Cortex of kidney (tissue), 1 donor: ENCODE data around the gene SLC35C1.

Source experiments
- DNase-seq: peaks from one replicate; lab custom pipeline; 2025; lab: John Stamatoyannopoulos, UW

The SLC35C1 gene

DNA sequence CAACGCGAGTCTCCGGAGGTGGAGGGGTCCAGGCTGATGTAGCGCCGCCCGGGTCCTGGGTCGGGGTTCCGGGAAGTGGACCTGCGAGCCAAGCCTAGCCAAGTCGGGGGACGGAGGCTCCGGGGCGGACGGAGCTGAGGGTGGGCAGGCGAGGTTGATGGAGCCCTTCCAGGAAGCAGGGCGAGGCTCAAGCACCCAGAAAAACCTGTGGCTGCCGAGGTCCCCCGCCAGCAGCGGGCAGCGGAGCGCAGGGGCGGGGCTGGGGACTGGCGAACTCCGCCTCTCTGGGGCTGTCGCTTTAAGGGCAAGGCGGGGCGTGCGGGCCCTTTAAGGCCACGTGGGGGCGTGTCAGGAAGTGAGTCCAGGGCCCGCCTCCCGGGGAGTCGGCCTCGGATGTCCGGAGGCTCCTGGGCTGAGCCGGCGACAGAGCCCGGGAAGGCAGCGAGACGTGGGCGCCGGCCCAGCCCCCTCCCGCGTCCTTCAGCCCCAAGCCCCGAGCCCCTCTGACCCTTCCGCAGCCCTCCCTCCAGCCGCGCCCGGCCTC is at the start of gene SLC35C1:
TSS of gene SLC35C1 (plus strand) at position 389 of the 544 bp plus-strand sequence. CDS start 653 bp downstream, outside the sequence.
- peak; percentile 34 for DNase-seq

- no peak for DNase-seq
Measured at GRCh38 chr11:45755281-45755859, 49.6 kb upstream of the SLC35C1 start.

GRCh38 chr11:45756384-45757010 is 48.5 kb upstream of the SLC35C1 start:
- no peak for DNase-seq

- no peak for DNase-seq
Measured at GRCh38 chr11:45757672-45758071, 47.3 kb upstream of the SLC35C1 start.

- DNase-seq, result no peak
Measured at GRCh38 chr11:45761659-45762058, 43.3 kb upstream of the SLC35C1 start.

DNA sequence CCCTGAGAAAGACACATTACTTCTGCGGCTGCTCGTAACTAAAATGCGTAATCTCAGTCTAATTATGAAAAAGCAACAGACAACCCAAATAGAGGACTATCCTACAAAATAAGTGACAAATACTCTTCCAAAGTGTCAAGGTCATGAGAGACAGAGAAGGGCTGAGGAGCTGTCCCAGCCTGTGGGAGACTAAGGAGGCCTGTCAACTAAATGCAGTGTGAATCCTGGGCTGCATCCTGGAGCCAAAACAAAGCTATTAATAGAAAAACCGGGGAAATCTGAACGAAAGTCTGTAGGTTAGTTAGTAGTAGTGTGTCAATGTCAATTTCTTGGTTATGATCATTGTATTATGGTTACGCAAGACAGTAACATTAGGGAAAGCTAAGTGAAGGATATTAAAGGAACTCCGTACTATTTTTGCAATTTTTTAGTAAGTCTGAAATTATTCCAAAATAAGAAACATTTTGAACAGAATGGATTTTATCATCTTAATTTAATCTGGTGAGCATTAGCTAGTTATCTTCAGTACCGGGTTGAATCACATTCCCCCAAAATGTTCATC is 39.8 kb upstream of the SLC35C1 start:
- DNase-seq, result no peak

DNA sequence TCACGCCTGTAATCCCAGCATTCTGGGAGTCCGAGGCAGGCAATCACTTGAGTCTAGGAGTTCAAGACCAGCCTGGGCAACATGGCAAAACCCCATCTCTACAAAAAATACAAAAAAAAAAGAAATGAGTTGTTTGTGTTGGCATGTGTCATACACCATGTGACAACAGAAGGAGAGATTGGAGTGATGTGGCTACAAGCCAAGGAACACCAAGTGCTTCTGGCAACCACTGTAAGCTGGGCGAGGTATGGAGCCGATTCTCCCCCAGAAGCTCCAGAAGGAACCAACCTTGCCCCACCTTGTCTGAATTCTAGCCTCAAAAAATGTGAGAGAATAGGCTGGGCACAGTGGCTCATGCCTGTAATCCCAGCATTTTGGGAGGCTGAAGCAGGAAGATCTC is 39.1 kb upstream of the SLC35C1 start:
- DNase-seq, result no peak

DNA sequence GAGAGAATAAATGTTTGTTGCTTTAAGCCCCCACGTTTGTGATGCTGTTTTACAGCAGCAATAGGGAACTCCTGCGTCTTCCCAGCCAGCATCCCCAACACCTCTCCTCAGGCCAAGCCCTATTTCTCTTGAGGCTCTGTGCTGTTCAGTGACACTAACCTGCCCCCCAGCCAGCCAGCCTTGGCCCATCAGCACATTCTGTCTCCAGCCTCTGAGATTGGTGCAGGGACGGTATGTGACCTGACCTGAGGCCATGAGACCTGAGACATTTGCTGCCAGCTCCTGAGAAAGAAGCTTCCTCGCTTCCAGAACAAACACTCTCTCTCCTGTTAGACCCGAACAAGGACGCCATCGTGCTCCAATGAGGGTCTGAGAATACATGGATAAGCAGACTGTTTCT is 38.5 kb upstream of the SLC35C1 start:
- no peak for DNase-seq

- DNase-seq, result no peak
Measured at GRCh38 chr11:45768486-45768885, 36.5 kb upstream of the SLC35C1 start.

GRCh38 chr11:45769960-45770359 is 35.0 kb upstream of the SLC35C1 start:
- no peak for DNase-seq

GRCh38 chr11:45771193-45771565 is 33.8 kb upstream of the SLC35C1 start:
- no peak for DNase-seq

GRCh38 chr11:45771566-45772448 is 33.1 kb upstream of the SLC35C1 start:
- DNase-seq, result no peak

DNA sequence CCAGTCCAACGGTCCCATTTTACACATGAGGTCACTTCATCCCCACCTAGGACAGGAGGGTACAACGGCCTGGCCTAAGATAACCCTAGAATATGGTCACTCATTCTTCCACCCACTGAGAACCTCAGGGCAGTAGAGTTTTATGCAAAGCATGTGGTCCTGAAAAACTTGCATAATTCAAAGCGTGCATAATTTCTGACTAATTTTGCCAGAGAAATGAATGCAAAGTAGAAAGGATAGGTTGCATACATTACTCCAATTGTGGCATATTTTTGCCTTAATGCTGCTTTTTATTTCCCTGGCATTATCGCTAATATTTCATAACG is 32.5 kb upstream of the SLC35C1 start:
- no peak for DNase-seq

DNA sequence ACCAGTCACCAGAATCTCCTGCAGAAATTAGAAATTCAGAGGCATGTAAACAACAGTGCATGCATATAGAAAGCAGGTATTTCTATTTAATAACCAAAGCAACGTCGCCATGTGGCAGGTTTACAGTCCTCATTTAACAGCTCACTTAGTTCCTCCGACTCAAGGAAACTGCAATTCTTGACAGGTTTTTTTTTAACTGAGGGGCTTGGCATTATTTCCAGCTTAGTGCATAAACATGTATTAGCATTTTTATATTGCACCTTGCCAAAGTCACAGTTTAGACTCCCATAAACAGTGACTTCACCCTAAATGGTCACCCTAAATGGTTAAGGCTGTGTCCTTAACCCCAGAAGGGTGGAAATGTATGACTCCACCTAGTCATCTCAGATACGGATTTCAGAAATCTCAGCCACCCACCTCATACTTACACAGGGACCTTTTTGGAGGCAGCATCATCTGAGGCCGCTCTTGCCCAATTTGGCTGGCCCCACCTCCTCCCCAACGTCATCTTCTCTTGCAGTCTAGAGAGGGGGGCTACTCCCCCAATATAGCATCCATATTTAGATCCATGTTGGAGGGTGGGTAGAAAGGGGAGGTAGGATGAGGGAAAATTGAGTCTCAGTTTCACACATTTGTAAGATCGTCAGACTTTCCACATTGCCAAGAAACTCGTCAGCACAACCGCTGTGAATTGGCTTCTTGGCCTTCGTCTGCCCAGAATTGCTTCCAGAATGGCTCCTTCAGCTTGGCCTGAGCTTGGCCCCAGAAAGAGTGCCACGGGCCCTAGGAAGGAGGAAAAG is 31.8 kb upstream of the SLC35C1 start:
- no peak for DNase-seq

- no peak for DNase-seq
Measured at GRCh38 chr11:45773786-45774655, 30.9 kb upstream of the SLC35C1 start.

DNA sequence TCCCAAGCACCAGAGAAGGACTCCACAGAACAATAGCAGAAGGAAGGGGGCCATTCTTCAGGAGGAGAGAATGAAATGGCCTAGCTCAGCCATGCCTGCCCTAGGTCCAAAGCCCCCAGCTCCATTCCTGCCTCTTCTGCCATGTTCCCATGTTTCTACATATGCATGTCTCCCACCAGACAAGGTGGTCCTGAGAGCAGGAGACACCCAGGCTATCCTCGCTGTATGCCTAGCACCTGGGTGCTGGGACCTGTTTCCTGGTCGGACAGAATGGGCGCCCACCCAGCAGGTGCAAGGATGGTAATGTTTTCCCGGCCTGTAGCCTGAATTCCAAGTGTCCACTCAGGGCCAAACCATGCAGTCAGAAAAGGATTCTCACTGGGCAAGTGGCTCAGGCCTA is 30.2 kb upstream of the SLC35C1 start:
- no peak for DNase-seq

- no peak for DNase-seq
Measured at GRCh38 chr11:45777127-45777969, 27.6 kb upstream of the SLC35C1 start.

DNA sequence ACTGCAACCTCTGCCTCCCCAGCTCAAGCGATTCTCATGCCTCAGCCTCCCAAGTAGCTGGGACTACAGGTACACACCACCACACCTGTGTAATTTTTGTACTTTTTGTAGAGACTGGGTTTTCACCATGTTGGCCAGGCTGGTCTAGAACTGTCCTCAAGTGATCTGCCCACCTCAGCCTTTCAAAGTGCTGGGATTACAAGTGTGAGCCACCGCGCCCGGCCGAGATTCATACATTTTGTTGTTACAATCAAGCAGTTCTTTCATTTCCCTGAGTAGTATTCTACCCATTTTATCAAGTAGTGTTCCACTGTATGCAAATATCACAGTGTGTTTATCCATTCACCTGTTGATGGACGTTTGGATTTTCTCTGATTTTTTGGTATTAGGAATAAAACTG is 26.6 kb upstream of the SLC35C1 start:
- DNase-seq, result no peak

DNA sequence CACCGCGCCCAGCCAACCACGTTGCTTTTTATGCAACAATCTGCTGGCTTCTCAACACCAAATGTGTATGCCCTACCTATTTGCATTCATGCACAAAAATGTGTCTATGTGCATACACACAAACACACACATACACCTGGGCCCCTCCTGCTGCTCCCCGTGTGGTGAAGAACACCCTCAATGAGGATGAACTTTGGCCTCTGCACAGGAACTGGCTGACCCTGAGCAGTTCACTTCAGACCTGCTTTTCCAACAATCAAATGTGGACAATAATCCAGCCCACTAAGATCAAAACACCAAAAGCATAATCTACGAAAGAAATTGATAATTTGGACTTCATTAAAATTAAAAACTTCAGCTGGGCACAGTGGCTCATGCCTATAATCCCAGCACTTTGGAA is 25.3 kb upstream of the SLC35C1 start:
- DNase-seq, result no peak

GRCh38 chr11:45786272-45786671 is 18.7 kb upstream of the SLC35C1 start:
- no peak for DNase-seq
